ELR (cell line): ENCODE data around the gene TIGD1.
"Not testable (repeated sequence)": the region's sequence is repeated elsewhere in the genome, so short reads cannot be mapped to it uniquely, and the experiment has no call there.

Source experiments
- DNase-seq: peaks from one replicate; pipeline ENCODE4 v3.0.0-alpha.2; 2015; ENCODE audit warnings: low read depth

Gene TIGD1

GRCh38 chr2:232570481-232570880 is 20.1 kb upstream of the TIGD1 start:
- not testable (repeated sequence) for DNase-seq

GRCh38 chr2:232569541-232569940 is 19.2 kb upstream of the TIGD1 start:
- DNase-seq: no peak

- DNase-seq: peak; percentile 93
Measured at GRCh38 chr2:232568161-232568560, 17.8 kb upstream of the TIGD1 start.

- no peak for DNase-seq
Measured at GRCh38 chr2:232567721-232568120, 17.4 kb upstream of the TIGD1 start.

GRCh38 chr2:232563580-232563979 is 13.2 kb upstream of the TIGD1 start:
- DNase-seq: peak; percentile 28

GRCh38 chr2:232562515-232563151 is 12.3 kb upstream of the TIGD1 start:
- no peak for DNase-seq

GRCh38 chr2:232556426-232556825 is 6.1 kb upstream of the TIGD1 start:
- no peak for DNase-seq

GRCh38 chr2:232551776-232552175 is 1.4 kb upstream of the TIGD1 start:
- no peak for DNase-seq

GRCh38 chr2:232551250-232551638 is 887 bp upstream of the TIGD1 start:
- DNase-seq: no peak

- DNase-seq: peak; percentile 10
Measured at GRCh38 chr2:232549655-232550353, 553 bp downstream of the TIGD1 start.

GRCh38 chr2:232547991-232548390 is 2.4 kb downstream of the TIGD1 start:
- no peak for DNase-seq

GRCh38 chr2:232545511-232546375 is 4.6 kb downstream of the TIGD1 start:
- DNase-seq: no peak

GRCh38 chr2:232544674-232545073 is 5.7 kb downstream of the TIGD1 start:
- no peak for DNase-seq

GRCh38 chr2:232543928-232544631 is 6.3 kb downstream of the TIGD1 start:
- DNase-seq: no peak

GRCh38 chr2:232543491-232543890 is 6.9 kb downstream of the TIGD1 start:
- no peak for DNase-seq

GRCh38 chr2:232542715-232543467 is 7.5 kb downstream of the TIGD1 start:
- no peak for DNase-seq

GRCh38 chr2:232541961-232542714 is 8.2 kb downstream of the TIGD1 start:
- no peak for DNase-seq

- no peak for DNase-seq
Measured at GRCh38 chr2:232541195-232541960, 9.0 kb downstream of the TIGD1 start.

- DNase-seq: no peak
Measured at GRCh38 chr2:232540441-232541041, 9.8 kb downstream of the TIGD1 start.
